ENCODE data around the gene LRP11.

Gene LRP11

DNA sequence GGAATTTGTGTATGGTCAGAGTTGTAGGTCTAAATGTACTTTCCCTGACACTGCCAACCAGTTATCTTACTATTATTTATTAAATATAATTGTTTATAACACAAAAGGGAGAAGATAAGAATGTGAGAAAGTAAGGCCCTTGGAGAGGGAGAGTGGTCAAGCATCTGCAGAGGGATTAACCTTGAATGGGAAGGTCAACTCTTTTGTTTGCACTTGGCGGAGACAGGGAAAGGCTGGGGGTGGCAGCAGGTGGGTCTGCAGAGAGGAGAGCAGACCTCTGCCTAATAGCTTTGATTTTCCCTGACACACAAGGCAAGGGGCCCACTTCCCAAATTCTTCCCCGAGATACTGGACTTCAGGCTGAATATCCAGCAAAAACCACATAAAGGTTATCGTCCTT lies 4.2 kb downstream of the LRP11 start:
- H3K27ac ChIP-seq (replicated peaks): no peak overlapping the region
- no peak for DNase-seq (ENCODE audit: low read depth in 1 of 2, low spot score in 1 of 2)
- no peaks in the 10 kb centered on the region for H3K27me3 ChIP-seq (ENCODE audit: insufficient read depth, poor library complexity, severe bottlenecking)
- TF ChIP-seq, protein P1, sequence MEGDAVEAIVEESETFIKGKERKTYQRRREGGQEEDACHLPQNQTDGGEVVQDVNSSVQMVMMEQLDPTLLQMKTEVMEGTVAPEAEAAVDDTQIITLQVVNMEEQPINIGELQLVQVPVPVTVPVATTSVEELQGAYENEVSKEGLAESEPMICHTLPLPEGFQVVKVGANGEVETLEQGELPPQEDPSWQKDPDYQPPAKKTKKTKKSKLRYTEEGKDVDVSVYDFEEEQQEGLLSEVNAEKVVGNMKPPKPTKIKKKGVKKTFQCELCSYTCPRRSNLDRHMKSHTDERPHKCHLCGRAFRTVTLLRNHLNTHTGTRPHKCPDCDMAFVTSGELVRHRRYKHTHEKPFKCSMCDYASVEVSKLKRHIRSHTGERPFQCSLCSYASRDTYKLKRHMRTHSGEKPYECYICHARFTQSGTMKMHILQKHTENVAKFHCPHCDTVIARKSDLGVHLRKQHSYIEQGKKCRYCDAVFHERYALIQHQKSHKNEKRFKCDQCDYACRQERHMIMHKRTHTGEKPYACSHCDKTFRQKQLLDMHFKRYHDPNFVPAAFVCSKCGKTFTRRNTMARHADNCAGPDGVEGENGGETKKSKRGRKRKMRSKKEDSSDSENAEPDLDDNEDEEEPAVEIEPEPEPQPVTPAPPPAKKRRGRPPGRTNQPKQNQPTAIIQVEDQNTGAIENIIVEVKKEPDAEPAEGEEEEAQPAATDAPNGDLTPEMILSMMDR (IDR thresholded peaks at IDR 0.05; ENCODE audit: insufficient read depth, low read length): no peak
- TF ChIP-seq, protein P2, sequence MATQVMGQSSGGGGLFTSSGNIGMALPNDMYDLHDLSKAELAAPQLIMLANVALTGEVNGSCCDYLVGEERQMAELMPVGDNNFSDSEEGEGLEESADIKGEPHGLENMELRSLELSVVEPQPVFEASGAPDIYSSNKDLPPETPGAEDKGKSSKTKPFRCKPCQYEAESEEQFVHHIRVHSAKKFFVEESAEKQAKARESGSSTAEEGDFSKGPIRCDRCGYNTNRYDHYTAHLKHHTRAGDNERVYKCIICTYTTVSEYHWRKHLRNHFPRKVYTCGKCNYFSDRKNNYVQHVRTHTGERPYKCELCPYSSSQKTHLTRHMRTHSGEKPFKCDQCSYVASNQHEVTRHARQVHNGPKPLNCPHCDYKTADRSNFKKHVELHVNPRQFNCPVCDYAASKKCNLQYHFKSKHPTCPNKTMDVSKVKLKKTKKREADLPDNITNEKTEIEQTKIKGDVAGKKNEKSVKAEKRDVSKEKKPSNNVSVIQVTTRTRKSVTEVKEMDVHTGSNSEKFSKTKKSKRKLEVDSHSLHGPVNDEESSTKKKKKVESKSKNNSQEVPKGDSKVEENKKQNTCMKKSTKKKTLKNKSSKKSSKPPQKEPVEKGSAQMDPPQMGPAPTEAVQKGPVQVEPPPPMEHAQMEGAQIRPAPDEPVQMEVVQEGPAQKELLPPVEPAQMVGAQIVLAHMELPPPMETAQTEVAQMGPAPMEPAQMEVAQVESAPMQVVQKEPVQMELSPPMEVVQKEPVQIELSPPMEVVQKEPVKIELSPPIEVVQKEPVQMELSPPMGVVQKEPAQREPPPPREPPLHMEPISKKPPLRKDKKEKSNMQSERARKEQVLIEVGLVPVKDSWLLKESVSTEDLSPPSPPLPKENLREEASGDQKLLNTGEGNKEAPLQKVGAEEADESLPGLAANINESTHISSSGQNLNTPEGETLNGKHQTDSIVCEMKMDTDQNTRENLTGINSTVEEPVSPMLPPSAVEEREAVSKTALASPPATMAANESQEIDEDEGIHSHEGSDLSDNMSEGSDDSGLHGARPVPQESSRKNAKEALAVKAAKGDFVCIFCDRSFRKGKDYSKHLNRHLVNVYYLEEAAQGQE (IDR thresholded peaks at IDR 0.05; ENCODE audit: insufficient replicate concordance, low read depth): no peak
- TF ChIP-seq POLR2AphosphoS5 (IDR thresholded peaks at IDR 0.05; ENCODE audit: low read depth) (no peak), SPI1 (IDR thresholded peaks at IDR 0.05; ENCODE audit: borderline replicate concordance, low read depth) (no peak), GABPA (IDR thresholded peaks at IDR 0.05; ENCODE audit: low read depth) (no peak)
- no peak overlapping the region for H3K4me3 ChIP-seq (replicated peaks; ENCODE audit: insufficient read depth, low read length)

DNA sequence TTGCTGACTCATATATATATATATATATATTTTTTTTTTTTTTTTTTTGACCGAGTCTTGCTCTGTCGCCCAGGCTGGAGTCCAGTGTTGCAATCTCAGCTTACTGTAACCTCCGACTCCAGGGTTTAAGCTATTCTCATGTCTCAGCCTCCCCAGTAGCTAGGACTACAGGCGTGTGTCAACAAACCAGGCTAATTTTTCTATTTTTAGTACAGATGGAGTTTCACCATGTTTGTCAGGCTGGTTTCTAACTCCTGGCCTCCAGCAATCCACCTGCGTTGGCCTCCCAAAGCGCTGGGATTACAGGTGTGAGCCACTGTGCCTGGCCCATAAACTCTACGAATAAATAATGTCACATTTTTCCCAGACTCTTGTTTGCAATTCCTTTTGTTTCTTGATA lies 4.8 kb downstream of the LRP11 start:
- H3K27ac ChIP-seq (replicated peaks): no peak overlapping the region
- TF ChIP-seq SPI1 (IDR thresholded peaks at IDR 0.05; ENCODE audit: borderline replicate concordance, low read depth): no peak
- TF ChIP-seq, protein P2 (IDR thresholded peaks at IDR 0.05; ENCODE audit: insufficient replicate concordance, low read depth): no peak
- TF ChIP-seq, protein P1 (IDR thresholded peaks at IDR 0.05; ENCODE audit: insufficient read depth, low read length): no peak
- no peak for TF ChIP-seq GABPA (IDR thresholded peaks at IDR 0.05; ENCODE audit: low read depth)
- no peak for TF ChIP-seq POLR2AphosphoS5 (IDR thresholded peaks at IDR 0.05; ENCODE audit: low read depth)

DNA sequence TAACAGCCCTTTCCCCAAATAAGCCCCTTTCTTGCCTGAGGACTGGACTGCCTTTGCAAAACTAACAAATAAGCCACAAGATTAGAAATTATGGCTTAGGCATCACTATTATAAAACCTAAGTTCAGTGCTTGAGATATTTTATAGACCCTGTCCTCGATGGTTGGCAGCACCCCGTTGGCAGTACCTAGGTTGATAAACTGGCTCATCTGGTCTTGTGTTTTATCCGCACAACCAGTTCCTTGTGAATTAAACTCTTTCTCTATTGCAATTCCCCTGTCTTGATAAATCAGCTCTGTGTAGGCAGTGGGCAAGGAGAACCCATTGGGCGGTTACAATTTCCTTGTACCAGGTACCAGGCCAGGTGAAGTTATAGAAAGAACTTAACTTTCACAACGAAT lies 6.6 kb downstream of the LRP11 start:
- H3K27ac ChIP-seq (replicated peaks): no peak overlapping the region
- no peak for DNase-seq (ENCODE audit: low read depth in 1 of 2, low spot score in 1 of 2)
- H3K4me3 ChIP-seq (replicated peaks; ENCODE audit: insufficient read depth, low read length): no peak overlapping the region
- TF ChIP-seq POLR2AphosphoS5 (IDR thresholded peaks at IDR 0.05; ENCODE audit: low read depth) (no peak), GABPA (IDR thresholded peaks at IDR 0.05; ENCODE audit: low read depth) (no peak), SPI1 (IDR thresholded peaks at IDR 0.05; ENCODE audit: borderline replicate concordance, low read depth) (no peak)
- TF ChIP-seq, protein P2 (IDR thresholded peaks at IDR 0.05; ENCODE audit: insufficient replicate concordance, low read depth): no peak
- TF ChIP-seq, protein P1 (IDR thresholded peaks at IDR 0.05; ENCODE audit: insufficient read depth, low read length): no peak
- H3K27me3 ChIP-seq (ENCODE audit: insufficient read depth, poor library complexity, severe bottlenecking): no peaks in the 10 kb centered on the region

More for the DNA sequence above, 4.8 kb downstream of the LRP11 start:
- Histone ChIP-seq H3K4me3 (replicated peaks; ENCODE audit: insufficient read depth, low read length) (no peak overlapping the region), H3K27me3 (ENCODE audit: insufficient read depth, poor library complexity, severe bottlenecking) (no peaks in the 10 kb centered on the region)
- DNase-seq (ENCODE audit: low read depth in 1 of 2, low spot score in 1 of 2): no peak

Measured in HL-60 (cell line).